Activated T-helper 2 cell treated with anti-CD3 and anti-CD28 coated beads, Interferon-gamma antibody, Interleukin-2, Interleukin-4, amounts not matched to agents 10 μg/mL and 5 μg/mL and 100 μg/mL, durations not matched to agents 14 hours and 24 hours and 36 hours (primary cell): ENCODE measurements around the gene TRAPPC3L. TPM values are rescaled to one million over a fixed set of nuclear protein-coding genes. Genes with fewer than 3 reads are reported as not detected.

ENCODE experiments used
- DNase-seq: peaks from one replicate; pipeline ENCODE4 v3.0.0; 2021; ENCODE audit warnings: low spot score
- H3K27ac Mint-ChIP-seq: one replicate; pipeline ENCODE4 v1.8.0; 2021; ENCODE audit warnings: mixed read lengths
- H3K27me3 Mint-ChIP-seq: one replicate; pipeline ENCODE4 v1.8.0; 2021; ENCODE audit warnings: low read depth, mixed read lengths
- H3K36me3 Mint-ChIP-seq: one replicate; pipeline ENCODE4 v1.8.0; 2021; ENCODE audit warnings: low read depth, mixed read lengths
- H3K4me1 Mint-ChIP-seq: one replicate; pipeline ENCODE4 v1.8.0; 2021; ENCODE audit warnings: low read depth, mixed read lengths
- H3K4me3 Mint-ChIP-seq: one replicate; pipeline ENCODE4 v1.8.0; 2021; ENCODE audit warnings: low read depth, mild to moderate bottlenecking, moderate library complexity, mixed read lengths
- H3K9me3 Mint-ChIP-seq: one replicate; pipeline ENCODE4 v1.8.0; 2021; ENCODE audit warnings: mixed read lengths
- intact Hi-C: fragments of 100-400 bp; cut with micrococcal nuclease; formaldehyde crosslinking; loops from one replicate; pipeline ENCODE4 v1.15.1; 2023
- total RNA-seq: library from RNA; stranded (reverse); gene quantifications from 2 replicates; pipeline ENCODE4 v1.2.3, GENCODE V29; 2022

The TRAPPC3L gene
- not detected in 2 replicates for total RNA-seq

DNA sequence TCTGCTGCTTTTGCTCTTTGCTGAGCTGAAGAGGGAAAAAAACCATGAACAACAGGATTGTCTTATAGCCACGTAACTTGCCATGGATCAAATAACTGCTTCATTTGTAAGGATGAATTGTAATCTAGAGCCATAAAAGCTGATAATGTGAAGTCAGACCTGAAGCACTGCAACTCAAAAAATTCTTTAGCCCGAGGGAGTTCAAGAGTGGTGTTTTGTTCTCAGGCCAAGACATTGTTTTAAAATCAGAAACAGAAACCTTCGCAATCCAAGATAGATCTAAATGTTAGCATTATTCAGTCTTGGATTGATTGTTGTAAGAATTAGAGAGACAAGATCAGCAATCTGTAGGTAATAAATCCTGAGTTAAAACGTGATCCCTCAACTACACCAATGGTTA lies at the start of gene TRAPPC3L:
Gene TRAPPC3L, minus strand, starts transcription at position 34 of the 400 bp plus-strand sequence. CDS start 170 bp downstream, outside the sequence.
- Mint-ChIP-seq H3K27ac (no peak within 1 kb of the TSS), H3K27me3 (peaks cover 39% of the 10 kb centered on the region), H3K4me3 (no peak within 1 kb of the TSS), H3K36me3 (no peaks in the 10 kb centered on the region), H3K4me1 (no peaks in the 10 kb centered on the region), H3K9me3 (no peaks in the 10 kb centered on the region)
- DNase-seq: no peak
- intact Hi-C loops: no loop called here

GRCh38 chr6:116595247-116595646 lies 49.8 kb upstream of the TRAPPC3L start:
- H3K36me3 Mint-ChIP-seq: peaks cover 41% of the 10 kb centered on the region
- intact Hi-C loops: no loop called here

GRCh38 chr6:116586738-116587137 lies 41.3 kb upstream of the TRAPPC3L start:
- Mint-ChIP-seq H3K9me3 (no peaks in the 10 kb centered on the region), H3K4me1 (peaks cover 2% of the 10 kb centered on the region), H3K36me3 (peaks cover 57% of the 10 kb centered on the region), H3K4me3 (no peak overlapping the region), H3K27me3 (no peaks in the 10 kb centered on the region), H3K27ac (no peak overlapping the region)
- intact Hi-C loops: no loop called here
- no peak for DNase-seq

More at GRCh38 chr6:116595247-116595646, 49.8 kb upstream of the TRAPPC3L start:
- Mint-ChIP-seq H3K4me1 (no peaks in the 10 kb centered on the region), H3K27ac (no peak overlapping the region), H3K27me3 (no peaks in the 10 kb centered on the region), H3K9me3 (no peaks in the 10 kb centered on the region), H3K4me3 (no peak overlapping the region)
- no peak for DNase-seq

DNA sequence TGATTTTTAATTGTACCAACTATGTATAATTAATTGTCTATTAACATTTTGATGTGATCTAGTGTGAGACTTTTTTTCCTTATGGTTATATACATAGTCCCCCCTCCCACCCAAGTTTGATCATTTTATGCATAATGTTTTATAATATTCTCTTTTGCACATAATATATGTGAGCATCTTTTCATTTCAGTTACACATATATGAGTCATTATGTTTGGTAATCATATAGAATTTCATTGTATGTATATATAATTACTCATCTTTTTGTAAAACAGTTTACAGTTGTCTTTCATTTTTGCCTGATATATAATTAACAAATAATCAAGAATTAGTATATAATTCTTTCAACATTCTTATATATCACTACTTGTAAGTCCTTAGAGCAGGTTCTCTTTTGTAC lies 40.8 kb upstream of the TRAPPC3L start:
- intact Hi-C loops: no loop called here
- H3K9me3 Mint-ChIP-seq: no peaks in the 10 kb centered on the region
- peaks cover 2% of the 10 kb centered on the region for H3K4me1 Mint-ChIP-seq
- no peaks in the 10 kb centered on the region for H3K27me3 Mint-ChIP-seq
- H3K4me3 Mint-ChIP-seq: no peak overlapping the region
- DNase-seq: no peak
- H3K36me3 Mint-ChIP-seq: peaks cover 56% of the 10 kb centered on the region
- no peak overlapping the region for H3K27ac Mint-ChIP-seq

GRCh38 chr6:116580198-116580597 lies 34.7 kb upstream of the TRAPPC3L start:
- no peaks in the 10 kb centered on the region for H3K9me3 Mint-ChIP-seq
- no peak overlapping the region for H3K4me3 Mint-ChIP-seq
- H3K27ac Mint-ChIP-seq: no peak overlapping the region
- H3K4me1 Mint-ChIP-seq: peaks cover 20% of the 10 kb centered on the region
- H3K27me3 Mint-ChIP-seq: no peaks in the 10 kb centered on the region
- no peak for DNase-seq
- intact Hi-C loops: no loop called here
- H3K36me3 Mint-ChIP-seq: peaks cover 60% of the 10 kb centered on the region

- intact Hi-C loops: no loop called here
- DNase-seq: no peak
- H3K4me1 Mint-ChIP-seq: peaks cover 23% of the 10 kb centered on the region
- H3K27ac Mint-ChIP-seq: no peak overlapping the region
- H3K27me3 Mint-ChIP-seq: no peaks in the 10 kb centered on the region
- H3K36me3 Mint-ChIP-seq: peaks cover 55% of the 10 kb centered on the region
- no peak overlapping the region for H3K4me3 Mint-ChIP-seq
- H3K9me3 Mint-ChIP-seq: no peaks in the 10 kb centered on the region
Observed at GRCh38 chr6:116579143-116579542, 33.7 kb upstream of the TRAPPC3L start.

- Mint-ChIP-seq H3K36me3 (peaks cover 57% of the 10 kb centered on the region), H3K27me3 (no peaks in the 10 kb centered on the region), H3K27ac (no peak overlapping the region), H3K4me3 (no peak overlapping the region), H3K4me1 (peaks cover 29% of the 10 kb centered on the region), H3K9me3 (no peaks in the 10 kb centered on the region)
- intact Hi-C loops: no loop called here
- DNase-seq: no peak
Observed at GRCh38 chr6:116578335-116578734, 32.9 kb upstream of the TRAPPC3L start.

GRCh38 chr6:116577486-116577885 lies 32.0 kb upstream of the TRAPPC3L start:
- no peak overlapping the region for H3K4me3 Mint-ChIP-seq
- intact Hi-C loops: no loop called here
- H3K27me3 Mint-ChIP-seq: no peaks in the 10 kb centered on the region
- H3K36me3 Mint-ChIP-seq: peaks cover 50% of the 10 kb centered on the region
- H3K4me1 Mint-ChIP-seq: peaks cover 33% of the 10 kb centered on the region
- no peaks in the 10 kb centered on the region for H3K9me3 Mint-ChIP-seq
- no peak for DNase-seq
- H3K27ac Mint-ChIP-seq: no peak overlapping the region

GRCh38 chr6:116575227-116575626 lies 29.7 kb upstream of the TRAPPC3L start:
- intact Hi-C loops: no loop called here
- Mint-ChIP-seq H3K36me3 (peaks cover 37% of the 10 kb centered on the region), H3K4me1 (peaks cover 41% of the 10 kb centered on the region), H3K4me3 (no peak overlapping the region), H3K27me3 (no peaks in the 10 kb centered on the region), H3K9me3 (no peaks in the 10 kb centered on the region), H3K27ac (no peak overlapping the region)
- DNase-seq: no peak

GRCh38 chr6:116572162-116572561 lies 26.7 kb upstream of the TRAPPC3L start:
- DNase-seq: no peak
- peaks cover 24% of the 10 kb centered on the region for H3K36me3 Mint-ChIP-seq
- no peaks in the 10 kb centered on the region for H3K9me3 Mint-ChIP-seq
- H3K4me1 Mint-ChIP-seq: peaks cover 39% of the 10 kb centered on the region
- peak overlapping the region; percentile 93 for H3K4me3 Mint-ChIP-seq
- no peaks in the 10 kb centered on the region for H3K27me3 Mint-ChIP-seq
- peak overlapping the region; percentile 96 for H3K27ac Mint-ChIP-seq
- intact Hi-C loops: loop anchor here (5.0 kb wide), 1 partner anchor 355 kb away; no protein-coding TSS in a partner anchor

GRCh38 chr6:116571683-116572000 lies 26.2 kb upstream of the TRAPPC3L start:
- Mint-ChIP-seq H3K9me3 (no peaks in the 10 kb centered on the region), H3K36me3 (peaks cover 19% of the 10 kb centered on the region), H3K4me1 (peaks cover 36% of the 10 kb centered on the region), H3K4me3 (peak overlapping the region; percentile 93), H3K27me3 (peaks cover 4% of the 10 kb centered on the region), H3K27ac (peak overlapping the region; percentile 96)
- intact Hi-C loops: loop anchor here (1.0 to 5.0 kb wide), 6 partner anchors 97 to 471 kb away; partner anchors contain the start of genes KPNA5, NT5DC1, TSPYL1 and TSPYL4
- DNase-seq: no peak

- peaks cover 31% of the 10 kb centered on the region for H3K4me1 Mint-ChIP-seq
- peaks cover 6% of the 10 kb centered on the region for H3K27me3 Mint-ChIP-seq
- intact Hi-C loops: loop anchor here (1.0 to 5.0 kb wide), 6 partner anchors 97 to 470 kb away; partner anchors contain the start of genes KPNA5, NT5DC1, TSPYL1 and TSPYL4
- peak within 1 kb of the TSS; percentile 96 for H3K27ac Mint-ChIP-seq
- H3K9me3 Mint-ChIP-seq: no peaks in the 10 kb centered on the region
- DNase-seq: peak; percentile 98
- peaks cover 13% of the 10 kb centered on the region for H3K36me3 Mint-ChIP-seq
- peak within 1 kb of the TSS; percentile 93 for H3K4me3 Mint-ChIP-seq
Observed at GRCh38 chr6:116570856-116571682, 25.6 kb upstream of the TRAPPC3L start, which contains the start of gene RWDD1. RWDD1 (plus strand) TSS chr6:116571504; CDS start chr6:116571583, 79 bp downstream.
